Colonic mucosa (tissue), 4 donors: Measurements from ENCODE around the gene PCP4L1. TPM values are rescaled to one million over a fixed set of nuclear protein-coding genes. Genes with fewer than 3 reads are reported as not detected.

Experiments used
- DNase-seq: peaks from one replicate; pipeline ENCODE4 v3.0.0-alpha.2; 2020
- H3K27ac ChIP-seq: fragments of 200-600 bp; one replicate; pipeline ENCODE4 v1.8.0; 2021
- H3K27me3 ChIP-seq: fragments of 200-600 bp; one replicate; pipeline ENCODE4 v1.8.0; 2021
- H3K36me3 ChIP-seq: fragments of 200-600 bp; one replicate; pipeline ENCODE4 v1.8.0; 2021
- H3K4me1 ChIP-seq: fragments of 200-600 bp; one replicate; pipeline ENCODE4 v1.8.0; 2021; ENCODE audit warnings: mild to moderate bottlenecking
- H3K4me3 ChIP-seq: fragments of 200-600 bp; one replicate; pipeline ENCODE4 v1.8.0; 2021
- H3K9ac ChIP-seq, 2 donors: one replicate each; pipeline ENCODE4 v1.7.0; 2013; ENCODE audit warnings: control low read depth in 2 of 2, low read depth in 2 of 2, low read length in 2 of 2
- H3K9me3 ChIP-seq: fragments of 200-600 bp; one replicate; pipeline ENCODE4 v1.8.0; 2021
- CTCF ChIP-seq: fragments of 200-600 bp; IDR thresholded peaks from one replicate; pipeline ENCODE4 v1.8.0; 2022; ENCODE audit warnings: antibody characterized with exemption, mild to moderate bottlenecking
- intact Hi-C: fragments of 100-400 bp; cut with DNase I; formaldehyde crosslinking; loops from one replicate; pipeline ENCODE4 v1.14.1; 2022
- total RNA-seq, 2 donors: library from RNA; stranded (reverse); fragmentation: NEBNext Ultra II Directional in 1 of 2; extraction: Animal tissue kit (Norgen Biotek cat#: 25700) in 1 of 2; gene quantifications; one replicate each; pipeline ENCODE4 v1.2.1, GENCODE V29; 2021
- donor health status: healthy.
- donor health status: DM: no; HTN: no; CAD: no.
- donor health status: DM: no; HTN: no; CAD: no.

The PCP4L1 gene
- 1 to 10 TPM in 1 of 2 donors, under 1 TPM in 1; 0.22 to 1.4 TPM for total RNA-seq

GRCh38 chr1:161258439-161259344 lies at the start of gene PCP4L1:
Gene PCP4L1, plus strand, starts transcription at chr1:161258745. Its CDS starts 230 bp downstream, at chr1:161258975.
- DNase-seq = peak; percentile 55
- H3K27ac ChIP-seq = no peak within 1 kb of the TSS
- H3K9ac ChIP-seq = peak within 1 kb of the TSS in 1 of 2 donors; percentile 8
- no peak for TF ChIP-seq CTCF
- H3K27me3 ChIP-seq = peaks cover 35% of the 10 kb centered on the region
- peaks cover 7% of the 10 kb centered on the region for H3K4me1 ChIP-seq
- no peaks in the 10 kb centered on the region for H3K9me3 ChIP-seq
- intact Hi-C loops = no loop called here
- peak within 1 kb of the TSS; percentile 50 for H3K4me3 ChIP-seq
- H3K36me3 ChIP-seq = no peaks in the 10 kb centered on the region

- Histone ChIP-seq H3K4me1 (no peaks in the 10 kb centered on the region), H3K4me3 (no peak overlapping the region), H3K27me3 (no peaks in the 10 kb centered on the region), H3K9me3 (no peaks in the 10 kb centered on the region), H3K27ac (no peak overlapping the region), H3K9ac (no peak overlapping the region), H3K36me3 (peaks cover 32% of the 10 kb centered on the region)
- peak; percentile 73 for DNase-seq
- intact Hi-C loops = loop anchor here (5.0 kb wide), 1 partner anchor 157 kb away; the partner anchor contains the start of gene CFAP126
- TF ChIP-seq CTCF = peak; percentile 93
These were observed 48.6 kb upstream of the PCP4L1 start for GRCh38 chr1:161209790-161210409.

- Histone ChIP-seq H3K4me1 (no peaks in the 10 kb centered on the region), H3K9ac (no peak overlapping the region), H3K27me3 (no peaks in the 10 kb centered on the region), H3K4me3 (no peak overlapping the region), H3K36me3 (peaks cover 25% of the 10 kb centered on the region), H3K9me3 (no peaks in the 10 kb centered on the region), H3K27ac (no peak overlapping the region)
- intact Hi-C loops = loop anchor here (5.0 kb wide), 1 partner anchor 153 kb away; the partner anchor contains the start of gene CFAP126
- DNase-seq = no peak
- TF ChIP-seq CTCF = no peak
These were observed 44.2 kb upstream of the PCP4L1 start for GRCh38 chr1:161214369-161214768.

- DNase-seq = peak; percentile 37
- Histone ChIP-seq H3K9ac (peak within 1 kb of the TSS in 1 of 2 donors; percentile 33), H3K4me3 (peak within 1 kb of the TSS; percentile 9), H3K36me3 (peaks cover 21% of the 10 kb centered on the region), H3K4me1 (no peaks in the 10 kb centered on the region), H3K27ac (peak within 1 kb of the TSS; percentile 40), H3K9me3 (no peaks in the 10 kb centered on the region), H3K27me3 (no peaks in the 10 kb centered on the region)
- no peak for TF ChIP-seq CTCF
- intact Hi-C loops = no loop called here
These were observed 43.5 kb upstream of the PCP4L1 start, which contains the start of gene FCER1G for GRCh38 chr1:161215076-161215475. Gene FCER1G, plus strand, starts transcription at chr1:161215295. Its CDS starts 27 bp downstream, at chr1:161215322.

- Histone ChIP-seq H3K36me3 (peaks cover 20% of the 10 kb centered on the region), H3K4me3 (peak overlapping the region; percentile 2), H3K9ac (peak overlapping the region in 1 of 2 donors; percentile 29), H3K9me3 (no peaks in the 10 kb centered on the region), H3K4me1 (no peaks in the 10 kb centered on the region), H3K27me3 (no peaks in the 10 kb centered on the region), H3K27ac (peak overlapping the region; percentile 72)
- no peak for DNase-seq
- no peak for TF ChIP-seq CTCF
- intact Hi-C loops = no loop called here
These were observed 41.4 kb upstream of the PCP4L1 start for GRCh38 chr1:161216945-161217712.
